ENCODE data around the gene CLDN9.

Gene CLDN9

DNA sequence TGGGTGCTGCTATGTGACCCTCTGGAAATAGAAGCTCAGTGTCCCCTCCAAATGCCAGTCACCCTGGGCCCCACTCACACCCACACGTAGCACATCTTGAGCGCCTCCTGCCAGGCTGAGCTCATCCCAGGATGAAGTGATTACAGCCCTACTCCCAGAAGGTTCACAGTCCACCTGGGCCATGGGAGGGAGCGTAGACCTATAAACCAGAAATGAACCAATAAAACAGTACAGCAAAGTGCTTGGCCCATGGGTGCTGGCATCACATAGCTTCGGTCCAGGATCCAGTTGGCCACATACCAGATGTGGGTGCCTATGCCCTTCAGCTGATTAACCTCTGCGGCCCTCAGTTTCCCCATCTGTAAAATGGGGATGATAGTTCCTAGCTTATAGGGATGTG lies 26.2 kb downstream of the CLDN9 start:
- no peaks in the 10 kb centered on the region for H3K9me3 ChIP-seq (ENCODE audit: control insufficient read depth, low read length)
- H3K27ac ChIP-seq = no peak overlapping the region
- H2AFZ ChIP-seq = no peak overlapping the region
- no peak overlapping the region for H3K4me3 ChIP-seq (ENCODE audit: low read depth, low read length)
- TF ChIP-seq, protein P1, sequence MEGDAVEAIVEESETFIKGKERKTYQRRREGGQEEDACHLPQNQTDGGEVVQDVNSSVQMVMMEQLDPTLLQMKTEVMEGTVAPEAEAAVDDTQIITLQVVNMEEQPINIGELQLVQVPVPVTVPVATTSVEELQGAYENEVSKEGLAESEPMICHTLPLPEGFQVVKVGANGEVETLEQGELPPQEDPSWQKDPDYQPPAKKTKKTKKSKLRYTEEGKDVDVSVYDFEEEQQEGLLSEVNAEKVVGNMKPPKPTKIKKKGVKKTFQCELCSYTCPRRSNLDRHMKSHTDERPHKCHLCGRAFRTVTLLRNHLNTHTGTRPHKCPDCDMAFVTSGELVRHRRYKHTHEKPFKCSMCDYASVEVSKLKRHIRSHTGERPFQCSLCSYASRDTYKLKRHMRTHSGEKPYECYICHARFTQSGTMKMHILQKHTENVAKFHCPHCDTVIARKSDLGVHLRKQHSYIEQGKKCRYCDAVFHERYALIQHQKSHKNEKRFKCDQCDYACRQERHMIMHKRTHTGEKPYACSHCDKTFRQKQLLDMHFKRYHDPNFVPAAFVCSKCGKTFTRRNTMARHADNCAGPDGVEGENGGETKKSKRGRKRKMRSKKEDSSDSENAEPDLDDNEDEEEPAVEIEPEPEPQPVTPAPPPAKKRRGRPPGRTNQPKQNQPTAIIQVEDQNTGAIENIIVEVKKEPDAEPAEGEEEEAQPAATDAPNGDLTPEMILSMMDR (IDR thresholded peaks at IDR 0.05) = no peak
- H3K79me2 ChIP-seq = no peaks in the 10 kb centered on the region
- H3K36me3 ChIP-seq (ENCODE audit: control insufficient read depth, insufficient read depth, low read length) = no peaks in the 10 kb centered on the region
- H3K4me1 ChIP-seq = no peaks in the 10 kb centered on the region
- no peaks in the 10 kb centered on the region for H3K27me3 ChIP-seq (ENCODE audit: control insufficient read depth, insufficient read depth, low read length)
- no peak overlapping the region for H3K9ac ChIP-seq
- no peak overlapping the region for H3K4me2 ChIP-seq (ENCODE audit: low read length)

GRCh38 chr16:3042376-3042775 lies 29.7 kb downstream of the CLDN9 start:
- Histone ChIP-seq H3K79me2 (no peaks in the 10 kb centered on the region), H3K27me3 (ENCODE audit: control insufficient read depth, insufficient read depth, low read length) (peaks cover 9% of the 10 kb centered on the region), H3K9ac (no peak overlapping the region), H3K4me2 (ENCODE audit: low read length) (no peak overlapping the region), H3K9me3 (ENCODE audit: control insufficient read depth, low read length) (no peaks in the 10 kb centered on the region), H2AFZ (no peak overlapping the region), H3K4me1 (peaks cover 3% of the 10 kb centered on the region), H3K27ac (no peak overlapping the region), H3K4me3 (ENCODE audit: low read depth, low read length) (no peak overlapping the region), H3K36me3 (ENCODE audit: control insufficient read depth, insufficient read depth, low read length) (no peaks in the 10 kb centered on the region)
- TF ChIP-seq, protein P1 (IDR thresholded peaks at IDR 0.05) = no peak

DNA sequence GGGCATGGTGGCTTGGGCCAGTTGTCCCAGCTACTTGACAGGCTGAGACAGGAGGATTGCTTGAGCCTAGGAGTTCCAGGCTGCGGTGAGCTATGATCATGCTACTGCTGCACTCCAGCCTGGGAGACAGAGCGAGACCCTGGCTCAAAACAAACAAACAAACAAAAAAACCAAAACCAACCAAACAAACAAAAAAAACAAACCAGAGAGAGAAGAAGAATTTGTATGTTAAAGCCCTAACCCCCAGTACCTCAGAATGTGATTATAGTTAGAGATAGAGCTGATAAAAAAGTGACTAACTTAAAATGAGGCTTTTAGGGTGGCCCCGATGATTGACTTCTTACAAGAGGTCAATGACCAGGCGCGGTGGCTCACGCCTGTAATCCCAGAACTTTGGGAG lies 32.0 kb downstream of the CLDN9 start:
- no peaks in the 10 kb centered on the region for H3K79me2 ChIP-seq
- peaks cover 9% of the 10 kb centered on the region for H3K27me3 ChIP-seq (ENCODE audit: control insufficient read depth, insufficient read depth, low read length)
- H3K4me1 ChIP-seq = peaks cover 3% of the 10 kb centered on the region
- no peaks in the 10 kb centered on the region for H3K36me3 ChIP-seq (ENCODE audit: control insufficient read depth, insufficient read depth, low read length)
- H3K4me2 ChIP-seq (ENCODE audit: low read length) = no peak overlapping the region
- no peak overlapping the region for H3K9ac ChIP-seq
- H2AFZ ChIP-seq = no peak overlapping the region
- H3K9me3 ChIP-seq (ENCODE audit: control insufficient read depth, low read length) = no peaks in the 10 kb centered on the region
- H3K27ac ChIP-seq = no peak overlapping the region
- H3K4me3 ChIP-seq (ENCODE audit: low read depth, low read length) = no peak overlapping the region
- TF ChIP-seq, protein P1 (IDR thresholded peaks at IDR 0.05) = no peak

DNA sequence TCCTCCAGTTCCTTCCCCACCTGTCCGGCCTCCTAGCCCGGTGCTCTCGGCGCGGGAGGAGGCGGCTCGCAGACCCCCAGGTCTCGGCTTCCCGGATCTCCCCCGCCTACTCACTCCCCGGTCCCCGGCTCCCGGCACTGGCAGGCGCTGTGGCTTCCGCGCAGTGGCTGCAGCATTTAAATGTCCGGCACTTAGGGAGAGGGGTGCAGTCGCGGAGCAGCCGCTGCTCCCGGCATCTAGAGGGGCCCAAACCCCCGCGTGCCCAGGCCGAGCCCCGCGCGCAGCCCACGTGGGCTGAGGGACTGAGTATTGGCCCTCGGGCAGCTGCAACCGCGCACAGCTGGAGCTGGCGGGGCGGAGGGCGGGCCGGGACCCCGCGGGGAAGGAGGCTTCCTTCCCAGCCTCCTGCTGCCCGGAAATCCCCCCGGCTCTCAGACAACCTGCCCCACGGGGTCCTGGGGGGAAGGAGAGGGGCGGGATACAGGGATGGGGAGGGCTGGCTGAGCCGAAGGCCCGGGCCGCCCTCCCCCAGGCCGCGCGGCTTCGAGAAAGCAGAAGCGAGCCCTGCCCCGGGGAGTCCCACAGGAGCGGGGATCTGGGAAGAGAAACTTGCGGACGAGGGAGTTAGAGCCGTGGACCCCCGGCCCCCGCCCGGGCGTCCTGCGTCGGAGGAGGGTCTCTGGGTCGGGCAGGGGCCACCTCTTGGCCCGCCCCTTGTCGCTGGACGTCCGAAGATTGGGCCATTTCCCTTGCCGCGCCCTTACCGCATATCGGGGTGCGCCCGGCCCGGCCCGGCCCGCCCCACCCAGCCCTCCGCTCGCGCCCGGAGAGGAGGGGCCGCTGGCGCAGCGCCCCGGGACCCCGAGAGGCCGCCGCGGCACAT lies 33.3 kb downstream of the CLDN9 start, which contains the start of gene MMP25:
MMP25 (plus strand) TSS at position 804 of the 883 bp plus-strand sequence. CDS start 357 bp downstream, outside the sequence.
- peaks cover 9% of the 10 kb centered on the region for H3K27me3 ChIP-seq (ENCODE audit: control insufficient read depth, insufficient read depth, low read length)
- H3K9me3 ChIP-seq (ENCODE audit: control insufficient read depth, low read length) = no peaks in the 10 kb centered on the region
- H2AFZ ChIP-seq = peak within 1 kb of the TSS; percentile 60
- H3K27ac ChIP-seq = no peak within 1 kb of the TSS
- no peaks in the 10 kb centered on the region for H3K79me2 ChIP-seq
- no peak within 1 kb of the TSS for H3K9ac ChIP-seq
- TF ChIP-seq, protein P1 (IDR thresholded peaks at IDR 0.05) = no peak
- peak within 1 kb of the TSS; percentile 66 for H3K4me2 ChIP-seq (ENCODE audit: low read length)
- peaks cover 3% of the 10 kb centered on the region for H3K4me1 ChIP-seq
- H3K36me3 ChIP-seq (ENCODE audit: control insufficient read depth, insufficient read depth, low read length) = no peaks in the 10 kb centered on the region
- H3K4me3 ChIP-seq (ENCODE audit: low read depth, low read length) = peak within 1 kb of the TSS; percentile 42

Measured in parathyroid adenoma (tissue), 2 donors.